Progenitor cell of endocrine pancreas (in vitro differentiated cells): ENCODE data around the gene HERPUD1. TPM values are rescaled to one million over a fixed set of nuclear protein-coding genes. Genes with fewer than 3 reads are reported as not detected.
"Not testable (repeated sequence)": the region's sequence is repeated elsewhere in the genome, so short reads cannot be mapped to it uniquely, and the experiment has no call there.

ENCODE experiments used
- DNase-seq: peaks from one replicate; pipeline ENCODE4 v3.0.0; 2021; ENCODE audit warnings: low spot score; ENCODE audit not compliant: unreplicated experiment
- H3K27ac Mint-ChIP-seq: 2 replicates; pipeline ENCODE4 v1.8.0; 2021; ENCODE audit warnings: mild to moderate bottlenecking, moderate library complexity, mixed read lengths
- H3K27me3 Mint-ChIP-seq: 2 replicates; pipeline ENCODE4 v1.8.0; 2021; ENCODE audit warnings: mixed read lengths
- H3K36me3 Mint-ChIP-seq: 2 replicates; pipeline ENCODE4 v1.8.0; 2022; ENCODE audit warnings: mixed read lengths; ENCODE audit not compliant: insufficient read depth
- H3K4me1 Mint-ChIP-seq: 2 replicates; pipeline ENCODE4 v1.8.0; 2021; ENCODE audit warnings: low read depth, mixed read lengths
- H3K4me3 Mint-ChIP-seq: 2 replicates; pipeline ENCODE4 v1.8.0; 2021; ENCODE audit warnings: low read depth, mild to moderate bottlenecking, moderate library complexity, mixed read lengths
- H3K9me3 Mint-ChIP-seq: 2 replicates; pipeline ENCODE4 v1.8.0; 2021; ENCODE audit warnings: low read depth, mixed read lengths
- CTCF ChIP-seq: fragments of 200-600 bp; sonication (generic); IDR thresholded peaks from one replicate; pipeline ENCODE4 v1.5.0; 2021; ENCODE audit warnings: antibody characterized with exemption, mild to moderate bottlenecking; ENCODE audit not compliant: unreplicated experiment
- long read RNA-seq: library from polyadenylated mRNA; unstranded; transcript quantifications from one replicate; pipeline ENCODE4 v2.0.0, GENCODE V29; 2020
- total RNA-seq: library from RNA; stranded (reverse); gene quantifications from 2 replicates; pipeline ENCODE4 v1.2.1, GENCODE V29; 2021

Gene HERPUD1
- total RNA-seq: 70.0 and 85.9 TPM in 2 replicates
- long read RNA-seq, transcript HERPUD1-204 (8 exons, 2,946 nt): major isoform, 327 of 389 reads
- long read RNA-seq, transcript HERPUD1-201 (8 exons, 1,862 nt): minor isoform, 23 of 389 reads
- long read RNA-seq, transcript HERPUD1-203 (7 exons, 1,782 nt): minor isoform, 6 of 389 reads
- long read RNA-seq, partial matches to known transcripts: 3 of 389 reads
- long read RNA-seq, other reads (novel, unspliced or antisense): 27 of 389 reads

DNA sequence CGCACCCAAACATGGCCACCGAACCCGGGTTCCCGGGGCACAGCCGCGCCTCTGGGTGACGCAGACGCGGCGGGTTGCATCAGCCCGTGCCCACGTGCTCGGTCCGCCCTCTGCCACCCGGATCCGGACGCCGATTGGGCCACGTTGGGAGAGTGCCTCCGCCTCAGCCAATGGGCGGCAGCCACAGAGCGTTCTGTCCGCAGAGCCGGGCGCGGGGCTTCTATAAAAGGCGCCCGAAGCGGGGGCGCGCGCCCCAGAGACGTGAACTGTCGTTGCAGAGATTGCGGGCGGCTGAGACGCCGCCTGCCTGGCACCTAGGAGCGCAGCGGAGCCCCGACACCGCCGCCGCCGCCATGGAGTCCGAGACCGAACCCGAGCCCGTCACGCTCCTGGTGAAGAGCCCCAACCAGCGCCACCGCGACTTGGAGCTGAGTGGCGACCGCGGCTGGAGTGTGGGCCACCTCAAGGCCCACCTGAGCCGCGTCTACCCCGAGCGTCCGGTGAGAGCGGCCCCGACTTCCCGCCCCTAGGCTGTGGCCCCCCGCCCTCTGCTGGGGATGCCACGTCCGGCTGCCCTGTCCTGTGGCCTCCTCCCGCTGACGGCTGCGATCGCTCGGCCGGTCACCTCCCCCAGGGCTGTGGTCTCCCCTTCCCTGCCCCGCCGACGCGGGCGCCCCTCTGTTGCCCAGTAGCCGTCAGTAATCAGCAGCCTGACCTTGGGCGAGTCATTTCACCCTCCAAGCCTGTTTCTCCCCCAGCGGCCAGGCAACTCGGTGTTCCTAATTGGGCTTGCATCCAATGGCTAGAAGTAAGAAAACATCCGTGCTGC is at the start of gene HERPUD1:
Gene HERPUD1 (plus strand): TSS at position 251 of the 829 bp plus-strand sequence. CDS start 103 bp downstream, at position 354.
- Mint-ChIP-seq H3K27ac (peak within 1 kb of the TSS; percentile 99), H3K27me3 (no peaks in the 10 kb centered on the region), H3K9me3 (no peaks in the 10 kb centered on the region), H3K36me3 (peaks cover 11% of the 10 kb centered on the region), H3K4me1 (peaks cover 18% of the 10 kb centered on the region), H3K4me3 (peak within 1 kb of the TSS; percentile 95)
- peak; percentile 36 for TF ChIP-seq CTCF
- peak; percentile 95 for DNase-seq

- Mint-ChIP-seq H3K4me1 (no peaks in the 10 kb centered on the region), H3K36me3 (no peaks in the 10 kb centered on the region), H3K27ac (no peak overlapping the region), H3K9me3 (no peaks in the 10 kb centered on the region), H3K27me3 (no peaks in the 10 kb centered on the region), H3K4me3 (no peak overlapping the region)
- no peak for DNase-seq
- no peak for TF ChIP-seq CTCF
Measured at GRCh38 chr16:56883586-56883985, 48.4 kb upstream of the HERPUD1 start.

- H3K27me3 Mint-ChIP-seq: no peaks in the 10 kb centered on the region
- H3K9me3 Mint-ChIP-seq: no peaks in the 10 kb centered on the region
- TF ChIP-seq CTCF: no peak
- no peaks in the 10 kb centered on the region for H3K36me3 Mint-ChIP-seq
- DNase-seq: no peak
- no peak overlapping the region for H3K27ac Mint-ChIP-seq
- H3K4me3 Mint-ChIP-seq: no peak overlapping the region
- no peaks in the 10 kb centered on the region for H3K4me1 Mint-ChIP-seq
Measured at GRCh38 chr16:56884026-56884582, 47.8 kb upstream of the HERPUD1 start.

- H3K27ac Mint-ChIP-seq, DNase-seq, H3K4me1 Mint-ChIP-seq, H3K4me3 Mint-ChIP-seq, H3K9me3 Mint-ChIP-seq, H3K27me3 Mint-ChIP-seq, H3K36me3 Mint-ChIP-seq: not testable (repeated sequence)
Measured at GRCh38 chr16:56884929-56885328, 47.0 kb upstream of the HERPUD1 start.

- Mint-ChIP-seq H3K9me3 (no peaks in the 10 kb centered on the region), H3K4me1 (no peaks in the 10 kb centered on the region), H3K36me3 (no peaks in the 10 kb centered on the region), H3K27me3 (no peaks in the 10 kb centered on the region), H3K4me3 (no peak overlapping the region), H3K27ac (no peak overlapping the region)
- DNase-seq: no peak
- TF ChIP-seq CTCF: no peak
Measured at GRCh38 chr16:56885446-56886162, 46.3 kb upstream of the HERPUD1 start.
